GM12873 (cell line): ENCODE results near the gene BDKRB1.

ENCODE experiments used
- TF ChIP-seq, protein P1 (sequence below): IDR thresholded peaks from 2 replicates; pipeline ENCODE4 v1.5.1; 2012; ENCODE audit warnings: low read depth, mild to moderate bottlenecking, moderate library complexity, low read length, control low read depth; ENCODE audit not compliant: insufficient read depth; ENCODE audit errors: missing control alignments

BDKRB1 gene

DNA sequence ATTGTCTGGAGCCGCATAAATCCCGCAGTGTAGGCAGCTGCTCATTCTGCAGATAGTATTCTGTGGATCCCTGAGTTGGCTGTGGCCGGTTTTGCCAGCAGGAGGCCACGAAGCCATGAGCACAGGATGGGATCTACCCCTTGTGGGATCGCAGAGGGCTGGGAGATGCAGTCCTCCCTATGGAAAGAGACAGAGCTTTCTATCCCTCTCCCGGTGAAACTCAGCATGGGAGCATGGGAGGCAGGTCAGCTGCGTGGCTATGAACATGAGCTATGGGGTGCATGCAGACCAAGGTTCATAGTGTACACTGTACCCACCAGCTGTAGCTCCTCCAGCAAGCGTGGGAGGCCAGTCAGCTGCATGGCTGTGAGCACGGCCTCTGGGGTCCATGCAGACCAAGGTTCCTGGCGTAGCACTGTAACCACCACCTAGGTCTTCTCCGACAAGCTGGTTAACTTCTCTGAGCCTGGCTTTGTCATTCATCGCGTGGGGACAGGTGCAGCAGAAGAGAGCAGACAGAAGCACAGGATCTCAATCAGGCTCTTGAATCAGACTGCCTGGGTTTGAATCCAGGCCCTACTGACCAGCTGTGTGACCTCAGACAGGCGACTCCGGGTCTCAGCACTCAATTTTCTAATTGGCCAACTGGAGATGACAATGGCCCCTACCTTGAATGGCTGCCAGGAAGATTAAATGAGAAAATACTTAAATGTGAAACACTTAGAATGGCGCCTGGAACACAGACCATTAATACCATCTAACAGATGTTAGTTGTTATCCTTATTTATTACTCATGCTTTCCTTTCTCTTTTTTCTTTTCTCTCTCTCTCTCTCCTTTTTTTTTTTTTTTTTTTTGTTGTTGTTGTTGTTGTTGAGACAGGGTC, 6.0 kb downstream of the BDKRB1 start:
- TF ChIP-seq, protein P1, sequence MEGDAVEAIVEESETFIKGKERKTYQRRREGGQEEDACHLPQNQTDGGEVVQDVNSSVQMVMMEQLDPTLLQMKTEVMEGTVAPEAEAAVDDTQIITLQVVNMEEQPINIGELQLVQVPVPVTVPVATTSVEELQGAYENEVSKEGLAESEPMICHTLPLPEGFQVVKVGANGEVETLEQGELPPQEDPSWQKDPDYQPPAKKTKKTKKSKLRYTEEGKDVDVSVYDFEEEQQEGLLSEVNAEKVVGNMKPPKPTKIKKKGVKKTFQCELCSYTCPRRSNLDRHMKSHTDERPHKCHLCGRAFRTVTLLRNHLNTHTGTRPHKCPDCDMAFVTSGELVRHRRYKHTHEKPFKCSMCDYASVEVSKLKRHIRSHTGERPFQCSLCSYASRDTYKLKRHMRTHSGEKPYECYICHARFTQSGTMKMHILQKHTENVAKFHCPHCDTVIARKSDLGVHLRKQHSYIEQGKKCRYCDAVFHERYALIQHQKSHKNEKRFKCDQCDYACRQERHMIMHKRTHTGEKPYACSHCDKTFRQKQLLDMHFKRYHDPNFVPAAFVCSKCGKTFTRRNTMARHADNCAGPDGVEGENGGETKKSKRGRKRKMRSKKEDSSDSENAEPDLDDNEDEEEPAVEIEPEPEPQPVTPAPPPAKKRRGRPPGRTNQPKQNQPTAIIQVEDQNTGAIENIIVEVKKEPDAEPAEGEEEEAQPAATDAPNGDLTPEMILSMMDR = no peak

DNA sequence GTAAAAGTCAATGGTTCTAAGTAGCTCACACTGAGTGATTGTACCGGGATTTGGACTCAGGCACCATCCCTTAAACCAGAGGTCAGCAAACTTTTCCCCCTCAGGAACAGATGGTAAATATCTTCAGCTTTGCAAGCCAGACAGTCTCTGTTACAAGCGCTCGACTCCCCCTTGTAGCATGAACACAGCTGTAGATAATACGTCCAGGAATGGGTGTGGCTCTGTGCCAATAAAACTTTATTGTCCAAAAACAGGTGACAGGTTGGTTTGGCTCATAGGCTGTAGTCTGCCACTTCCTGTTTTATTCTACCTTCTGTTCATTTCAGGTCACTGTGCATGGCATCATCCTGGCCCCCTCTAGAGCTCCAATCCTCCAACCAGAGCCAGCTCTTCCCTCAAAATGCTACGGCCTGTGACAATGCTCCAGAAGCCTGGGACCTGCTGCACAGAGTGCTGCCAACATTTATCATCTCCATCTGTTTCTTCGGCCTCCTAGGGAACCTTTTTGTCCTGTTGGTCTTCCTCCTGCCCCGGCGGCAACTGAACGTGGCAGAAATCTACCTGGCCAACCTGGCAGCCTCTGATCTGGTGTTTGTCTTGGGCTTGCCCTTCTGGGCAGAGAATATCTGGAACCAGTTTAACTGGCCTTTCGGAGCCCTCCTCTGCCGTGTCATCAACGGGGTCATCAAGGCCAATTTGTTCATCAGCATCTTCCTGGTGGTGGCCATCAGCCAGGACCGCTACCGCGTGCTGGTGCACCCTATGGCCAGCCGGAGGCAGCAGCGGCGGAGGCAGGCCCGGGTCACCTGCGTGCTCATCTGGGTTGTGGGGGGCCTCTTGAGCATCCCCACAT, 7.6 kb downstream of the BDKRB1 start:
- TF ChIP-seq, protein P1 = no peak

DNA sequence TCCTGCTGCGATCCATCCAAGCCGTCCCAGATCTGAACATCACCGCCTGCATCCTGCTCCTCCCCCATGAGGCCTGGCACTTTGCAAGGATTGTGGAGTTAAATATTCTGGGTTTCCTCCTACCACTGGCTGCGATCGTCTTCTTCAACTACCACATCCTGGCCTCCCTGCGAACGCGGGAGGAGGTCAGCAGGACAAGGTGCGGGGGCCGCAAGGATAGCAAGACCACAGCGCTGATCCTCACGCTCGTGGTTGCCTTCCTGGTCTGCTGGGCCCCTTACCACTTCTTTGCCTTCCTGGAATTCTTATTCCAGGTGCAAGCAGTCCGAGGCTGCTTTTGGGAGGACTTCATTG, 8.2 kb downstream of the BDKRB1 start:
- TF ChIP-seq, protein P1 = no peak

DNA sequence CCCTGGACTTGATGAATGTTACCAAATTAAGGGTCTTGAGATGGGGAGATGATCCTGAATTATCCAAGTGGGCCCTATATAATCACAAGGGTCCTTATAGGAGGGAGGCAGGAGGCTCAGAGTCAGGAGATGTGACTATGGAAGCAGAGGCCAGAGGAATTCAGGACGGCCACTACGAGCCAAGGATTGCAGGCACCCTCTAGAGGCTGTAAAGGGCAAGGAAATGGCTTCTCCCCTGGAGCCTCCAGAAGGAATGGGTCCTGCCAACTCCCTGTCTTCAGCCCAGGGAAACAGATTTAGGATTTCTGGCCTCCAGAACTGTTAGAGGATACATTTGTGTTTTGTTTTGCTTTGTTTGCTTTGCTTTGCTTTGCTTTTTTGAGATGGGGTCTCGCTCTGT, 8.8 kb downstream of the BDKRB1 start:
- TF ChIP-seq, protein P1 = no peak

DNA sequence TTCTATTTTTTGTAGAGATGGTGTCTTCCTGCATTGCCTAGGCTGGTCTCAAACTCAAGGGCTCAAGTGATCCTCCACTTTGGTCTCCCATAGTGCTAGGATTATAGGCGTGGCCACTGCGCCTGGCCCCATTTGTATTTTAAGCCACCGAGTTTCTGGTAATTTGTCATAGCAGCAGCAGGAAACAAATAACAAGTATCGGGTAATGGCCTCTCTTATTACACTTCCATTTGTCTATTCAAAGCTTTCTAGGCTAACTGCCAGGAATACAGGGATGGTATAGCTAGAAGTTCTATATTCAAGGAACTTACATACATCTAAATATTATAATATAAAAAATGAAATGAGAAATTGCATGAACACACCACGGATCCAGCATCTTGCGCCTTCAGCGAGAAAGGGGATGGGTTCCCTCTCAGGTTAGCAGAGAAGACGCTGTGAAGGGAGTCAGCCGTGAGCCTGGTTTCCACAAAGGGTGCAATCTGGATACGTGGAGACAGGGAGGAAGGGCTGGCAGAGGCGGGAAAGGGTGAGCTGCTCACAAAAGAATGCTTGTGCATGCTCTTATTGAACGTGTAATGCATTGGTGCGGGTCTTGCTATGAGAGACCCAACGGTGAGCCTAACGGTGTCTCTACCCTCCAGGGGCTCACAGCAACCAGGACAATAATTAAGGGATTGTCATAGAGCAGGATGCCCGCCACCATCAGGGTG, 9.5 kb downstream of the BDKRB1 start:
- TF ChIP-seq, protein P1 = no peak

DNA sequence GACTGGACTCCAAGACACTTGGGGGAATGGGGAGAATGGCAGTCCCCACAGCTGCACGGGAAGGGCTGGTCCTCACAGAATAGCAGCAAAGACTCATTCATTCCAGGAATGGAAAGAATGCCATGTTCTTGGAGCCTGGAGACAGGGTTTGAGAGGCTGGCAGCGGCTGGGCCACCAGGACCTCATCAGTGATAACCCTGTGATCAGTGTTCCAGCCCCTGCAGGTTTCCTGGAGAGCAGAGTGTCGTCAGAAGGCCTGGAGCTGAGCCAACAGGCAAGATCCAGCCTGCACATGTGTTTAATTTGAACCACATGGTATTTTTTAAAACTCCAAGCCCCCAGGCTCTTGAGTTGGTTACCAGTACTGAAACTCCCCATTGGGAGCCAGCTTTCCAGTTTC, 11.3 kb downstream of the BDKRB1 start:
- TF ChIP-seq, protein P1 = no peak

DNA sequence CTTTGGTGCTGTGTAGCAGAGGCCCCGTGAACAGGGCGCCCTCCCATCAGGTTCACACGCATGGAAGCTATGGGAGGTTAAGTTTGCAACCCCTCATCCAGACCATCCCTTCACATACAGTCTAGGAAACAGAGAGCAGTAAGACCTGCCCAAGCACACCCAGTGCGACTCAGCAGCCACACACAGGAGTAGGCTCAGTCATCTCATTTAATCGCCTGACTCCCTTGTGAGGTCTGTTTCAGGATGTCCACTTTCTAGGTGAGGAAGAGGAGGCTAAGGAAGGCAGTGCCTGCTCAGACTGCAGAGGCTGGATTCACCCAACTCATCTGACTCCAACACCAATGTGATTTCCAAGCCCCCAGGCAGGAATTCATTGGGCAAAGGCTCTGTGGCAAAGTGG, 11.9 kb downstream of the BDKRB1 start:
- TF ChIP-seq, protein P1 = no peak
